Skin of body (tissue), 2 donors: ENCODE data around the gene PDE11A. TPM values are rescaled to one million over a fixed set of nuclear protein-coding genes. Genes with fewer than 3 reads are reported as not detected.

Experiments
- DNase-seq: peaks from one replicate; lab custom pipeline; 2025; lab: John Stamatoyannopoulos, UW
- total RNA-seq: library from RNA; depleted of rRNA; stranded (reverse); fragments of >200 nt; gene quantifications from one replicate; pipeline ENCODE4 v1.2.3, GENCODE V29; 2014

PDE11A gene
- total RNA-seq, 1 donor from 2014 or later: 0.39 TPM

DNA sequence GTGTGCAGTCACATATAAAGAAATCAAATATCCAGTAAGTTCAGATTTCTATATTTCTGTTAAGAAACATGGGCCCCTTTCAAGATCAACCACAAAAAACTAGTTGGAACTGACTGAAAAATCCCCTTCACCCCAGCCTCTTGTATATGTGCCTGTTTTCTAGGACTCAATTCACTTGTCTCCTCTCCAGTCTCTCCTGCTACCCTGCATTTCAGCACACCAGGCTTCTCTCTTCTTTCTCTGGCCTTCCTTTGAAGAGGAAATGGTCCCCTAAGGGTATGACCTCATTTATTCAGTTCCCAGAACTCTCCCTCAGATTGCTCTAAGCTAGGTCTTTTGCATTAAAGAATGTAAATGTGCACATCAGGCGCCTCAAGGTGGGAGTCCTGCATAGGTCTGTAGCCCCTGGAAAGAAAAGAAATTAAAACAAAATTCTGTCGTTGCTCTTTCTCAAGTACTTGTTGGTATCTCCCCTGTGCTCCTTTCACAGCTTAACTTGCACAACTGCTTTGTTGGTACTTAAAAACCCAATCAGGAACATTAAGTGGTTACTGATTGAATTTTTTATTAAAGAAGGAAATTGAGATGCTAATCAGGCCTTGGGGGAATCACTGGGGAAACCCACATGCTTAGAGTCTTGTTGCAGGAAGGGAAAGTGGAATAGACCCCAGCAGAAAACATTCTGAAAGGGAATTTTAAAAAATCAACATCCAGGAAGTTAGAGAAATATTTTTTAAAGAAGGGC lies 401.6 kb downstream of the PDE11A start:
- no peak for DNase-seq

DNA sequence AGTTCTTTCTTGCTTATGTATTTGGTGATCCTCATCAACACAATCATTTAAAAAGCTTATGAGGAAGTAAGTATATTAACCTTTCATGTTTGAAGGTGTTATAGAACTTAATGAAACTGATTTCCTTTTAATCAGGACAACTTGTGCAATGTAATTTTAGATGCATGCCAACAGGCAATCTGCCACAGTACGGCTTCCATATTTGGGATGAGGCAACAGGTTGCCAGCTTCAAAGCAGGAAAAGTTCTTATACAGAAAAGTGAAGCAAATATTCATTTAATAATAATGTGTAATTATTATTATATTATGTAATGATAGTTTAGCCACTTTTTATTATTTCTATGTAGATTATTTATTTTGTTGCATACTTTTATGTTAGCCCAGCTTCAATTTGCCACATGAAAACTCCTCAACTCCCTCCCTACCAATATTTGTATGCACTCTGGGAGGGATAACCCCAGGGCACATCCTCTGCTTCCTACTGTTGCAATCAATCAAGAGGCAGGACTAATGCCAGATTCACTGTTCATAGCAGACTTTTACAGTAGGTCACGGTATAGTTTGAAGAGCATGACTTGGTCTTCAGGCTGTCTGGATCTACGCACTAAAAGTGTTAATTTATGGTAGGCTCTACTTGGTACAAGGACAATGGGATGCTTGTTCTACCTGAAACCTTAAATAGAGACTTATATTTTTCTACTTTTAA lies 402.8 kb downstream of the PDE11A start:
- DNase-seq: peak; percentile 30

DNA sequence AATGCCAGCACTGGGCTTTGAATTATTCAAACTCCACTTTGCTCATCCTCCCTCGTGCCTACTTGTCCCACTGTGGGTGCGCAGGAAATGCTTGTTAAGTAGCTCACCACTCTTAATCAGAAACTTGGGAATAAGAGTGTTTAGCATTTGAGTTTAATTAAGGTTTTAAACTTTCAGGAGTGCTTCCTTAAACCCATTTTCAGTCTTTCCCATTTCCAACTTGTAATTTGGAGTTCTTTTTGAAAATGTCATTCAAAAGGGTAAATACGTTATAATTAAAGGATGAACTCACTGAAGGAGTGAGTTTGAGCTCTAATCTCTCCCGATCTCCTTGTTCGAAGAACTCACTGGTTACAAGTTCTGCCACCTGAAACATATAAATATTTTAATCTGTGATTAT lies 403.4 kb downstream of the PDE11A start:
- no peak for DNase-seq

DNA sequence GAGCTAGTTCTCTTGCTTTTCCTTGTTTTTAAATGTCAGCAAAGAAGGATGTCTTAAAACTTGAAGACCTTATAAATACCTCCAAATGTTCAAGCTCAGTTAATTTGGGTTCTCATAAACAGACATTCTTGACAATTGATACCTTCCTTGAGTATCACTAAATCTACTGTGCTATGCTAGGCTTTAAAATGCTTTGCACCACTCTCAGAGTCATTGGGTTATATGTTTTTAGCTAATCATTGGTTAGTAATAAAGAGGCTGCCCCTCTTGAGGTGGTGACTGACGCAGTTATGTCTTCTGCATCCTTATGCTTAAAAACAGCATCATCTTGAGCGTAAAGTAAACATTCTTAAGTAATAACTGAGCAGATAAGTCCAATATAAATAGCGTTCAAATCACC lies 404.0 kb downstream of the PDE11A start:
- DNase-seq: no peak

DNA sequence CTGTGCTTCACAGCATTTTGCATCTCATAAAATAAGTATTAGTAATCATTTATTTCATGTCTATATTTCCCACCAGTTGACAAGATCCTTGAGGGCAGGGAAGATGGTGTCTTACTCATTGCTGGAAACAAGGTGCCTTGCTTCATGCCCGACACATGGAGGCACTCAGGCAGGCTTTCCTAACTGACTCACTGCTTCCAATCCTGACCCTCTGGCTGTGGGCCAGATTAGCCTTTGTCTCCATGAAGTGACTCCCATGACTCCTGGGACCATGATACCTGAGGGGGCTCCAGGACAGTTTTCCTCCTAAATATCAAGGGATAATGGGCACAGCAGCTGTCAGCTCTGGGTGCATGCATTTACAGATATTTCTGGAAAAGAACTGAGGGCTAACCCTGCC lies 405.0 kb downstream of the PDE11A start:
- no peak for DNase-seq

DNA sequence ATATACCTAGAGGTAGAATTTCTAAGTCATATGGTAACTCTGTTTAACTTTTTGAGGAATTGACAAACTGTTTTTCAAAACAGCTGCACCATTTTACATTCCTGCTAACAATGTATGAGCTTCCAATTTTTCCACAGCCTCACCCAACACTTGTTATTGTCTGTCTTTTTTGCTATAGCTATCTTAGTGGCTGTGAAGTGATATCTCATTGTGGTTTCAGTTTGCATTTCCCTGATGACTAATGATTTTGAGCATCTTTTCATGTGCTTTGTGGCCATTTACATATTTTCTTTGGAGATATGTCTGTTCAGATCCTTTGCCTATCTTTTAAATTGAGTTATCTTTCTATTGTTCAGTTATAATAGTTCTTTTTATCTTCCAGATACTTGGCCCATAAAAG lies 406.2 kb downstream of the PDE11A start:
- DNase-seq: no peak

DNA sequence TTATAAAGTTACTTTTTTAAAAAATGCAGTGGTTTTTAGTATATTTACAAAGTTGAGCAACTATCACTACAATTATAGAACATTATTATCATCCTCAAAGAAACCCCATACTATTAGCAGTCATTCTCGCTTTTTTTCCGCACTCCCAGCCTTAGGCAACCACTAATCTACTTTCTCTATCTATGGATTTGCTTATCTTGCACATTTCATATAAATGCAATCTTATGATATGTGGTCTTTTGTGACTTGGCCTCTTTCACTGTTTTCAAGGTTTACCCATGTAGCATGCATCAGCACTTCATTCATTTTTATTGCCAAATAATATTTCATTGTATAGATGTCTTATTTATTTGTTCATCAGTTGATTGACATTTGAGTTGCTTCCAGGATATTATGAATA lies 406.6 kb downstream of the PDE11A start:
- no peak for DNase-seq

DNA sequence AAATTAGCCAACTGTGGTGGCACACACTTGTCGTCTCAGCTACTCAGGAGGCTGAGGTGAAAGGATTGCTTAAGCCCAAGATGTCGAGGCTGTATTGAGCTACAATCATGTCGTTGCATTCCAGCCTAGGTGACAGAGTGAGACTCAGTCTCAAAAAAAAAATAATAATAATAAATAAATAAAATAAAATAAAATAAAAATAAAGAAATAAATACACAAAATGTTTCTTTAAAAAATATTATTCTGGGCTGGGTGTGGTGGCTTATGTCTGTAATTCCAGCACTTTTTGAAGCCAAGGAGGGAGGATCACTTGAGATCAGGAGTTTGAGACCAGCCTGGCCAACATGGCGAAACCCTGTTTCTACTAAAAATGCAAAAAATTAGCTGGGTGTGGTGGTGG lies 407.2 kb downstream of the PDE11A start:
- no peak for DNase-seq

DNA sequence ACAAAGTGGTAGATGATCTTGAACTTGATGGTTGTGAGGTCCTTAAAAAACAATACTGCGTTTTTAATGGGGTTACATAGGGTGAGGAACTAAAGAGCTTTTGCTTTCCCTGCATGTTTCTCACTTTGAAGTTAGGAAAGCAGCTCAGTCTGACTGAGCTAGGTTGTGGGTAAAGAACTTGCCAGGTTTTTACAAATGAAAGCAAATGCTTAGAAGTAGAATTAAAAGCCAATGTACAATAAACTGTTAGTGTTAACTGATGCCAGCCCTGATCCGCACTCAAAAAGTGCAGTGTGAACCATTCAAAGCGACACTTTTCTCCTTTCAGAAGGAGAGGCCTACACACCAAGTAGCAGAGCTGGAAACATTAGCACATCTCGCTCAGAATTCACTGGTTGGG lies 409.7 kb downstream of the PDE11A start:
- no peak for DNase-seq

DNA sequence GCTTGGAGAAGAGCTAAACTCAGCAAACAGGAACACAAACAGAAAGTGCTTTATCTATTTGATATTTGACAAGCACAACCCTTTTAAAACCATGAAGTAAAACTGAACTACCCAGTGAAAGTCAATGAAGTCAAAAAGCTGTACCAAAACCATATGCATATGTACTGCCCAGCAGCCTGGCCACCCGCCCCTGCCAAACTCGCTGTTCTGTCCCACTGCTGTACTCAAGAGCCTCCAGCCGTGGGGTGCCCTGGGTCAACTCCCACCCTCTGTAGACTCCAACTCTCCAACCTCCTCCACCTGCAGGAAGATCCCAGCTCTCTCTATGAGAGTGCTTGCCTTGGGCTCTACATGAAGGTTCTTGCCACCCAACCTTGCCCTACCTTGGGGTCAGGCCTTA lies 411.8 kb downstream of the PDE11A start:
- no peak for DNase-seq

DNA sequence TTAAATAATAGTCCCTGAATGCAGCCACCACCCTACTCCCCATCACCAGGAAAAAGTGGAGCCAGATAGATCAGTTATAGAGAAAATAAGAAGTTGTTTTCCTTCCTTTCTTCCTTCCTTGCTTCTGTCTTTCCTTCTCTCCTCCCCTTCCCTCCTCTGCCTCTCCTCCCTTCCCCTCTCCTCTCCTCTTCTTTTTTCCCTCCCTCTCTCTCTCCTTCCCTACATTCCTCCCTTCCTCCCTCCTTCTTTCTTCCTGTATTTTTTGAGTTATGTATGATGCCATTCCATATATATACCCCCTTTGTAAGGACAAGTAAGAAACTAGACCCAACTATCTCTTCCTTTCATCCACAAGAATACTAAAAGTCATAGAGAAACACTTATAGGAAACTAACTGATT lies 414.3 kb downstream of the PDE11A start:
- DNase-seq: no peak

DNA sequence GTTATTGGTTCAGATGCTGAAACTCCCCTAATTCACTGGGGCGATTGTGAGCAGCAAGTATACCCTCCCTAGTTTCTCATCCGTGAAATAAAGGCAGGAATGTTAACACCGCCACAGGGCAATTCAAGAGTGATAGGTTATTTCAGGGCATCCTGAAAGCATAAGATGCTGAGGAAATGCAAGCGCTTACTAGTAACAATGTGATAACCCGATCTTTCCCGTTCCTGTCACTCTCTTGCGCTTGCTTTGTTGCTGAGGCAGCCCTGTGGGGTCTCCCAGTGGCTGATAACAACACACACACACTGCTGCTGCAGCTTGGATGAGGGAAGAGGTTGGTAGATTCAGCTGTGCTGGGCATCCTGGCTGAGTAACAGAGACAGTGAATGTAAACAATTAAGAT lies 420.7 kb downstream of the PDE11A start:
- no peak for DNase-seq

DNA sequence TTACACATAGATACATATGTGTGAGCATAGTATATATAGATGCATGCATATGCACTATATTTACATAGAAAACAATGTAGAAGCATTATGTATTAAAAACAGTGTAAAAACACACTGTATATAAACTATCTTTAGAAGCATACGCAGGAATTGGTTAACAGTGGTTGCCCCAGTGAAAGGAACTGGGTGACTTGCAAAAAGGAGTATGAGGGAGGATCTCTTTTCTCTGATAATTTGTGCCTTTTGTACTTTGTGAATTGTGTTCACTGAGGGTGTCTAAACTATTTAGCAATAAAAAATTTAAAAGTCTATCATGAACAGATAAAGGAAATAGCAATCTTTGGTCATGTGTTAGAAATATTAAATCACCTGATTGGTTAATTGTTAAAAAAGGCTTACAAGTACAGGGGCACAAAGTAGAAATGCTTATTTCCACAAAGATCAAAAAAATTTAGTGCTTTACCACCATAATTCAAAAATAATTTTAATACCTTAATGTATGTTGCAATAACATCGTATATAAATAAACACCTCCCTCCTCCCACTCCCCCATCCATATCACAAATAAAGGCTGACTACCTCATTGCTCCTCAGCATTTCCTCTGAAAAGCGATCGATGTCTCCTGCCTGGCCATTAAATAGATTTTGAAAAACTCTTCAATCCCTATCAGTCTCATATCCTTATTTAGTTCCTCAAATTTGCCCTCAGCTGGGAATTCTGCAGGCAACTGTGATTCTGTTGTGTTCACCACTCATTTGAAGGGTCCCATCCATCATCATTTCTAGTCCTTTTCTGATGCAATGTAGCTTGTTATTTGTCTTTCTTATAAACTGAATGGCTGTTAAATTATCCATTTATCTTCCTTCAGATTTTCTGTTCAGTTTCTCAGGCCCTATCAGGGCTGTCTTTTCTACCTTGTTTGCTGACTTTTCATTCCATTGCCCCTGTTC lies 422.7 kb downstream of the PDE11A start:
- DNase-seq: no peak

DNA sequence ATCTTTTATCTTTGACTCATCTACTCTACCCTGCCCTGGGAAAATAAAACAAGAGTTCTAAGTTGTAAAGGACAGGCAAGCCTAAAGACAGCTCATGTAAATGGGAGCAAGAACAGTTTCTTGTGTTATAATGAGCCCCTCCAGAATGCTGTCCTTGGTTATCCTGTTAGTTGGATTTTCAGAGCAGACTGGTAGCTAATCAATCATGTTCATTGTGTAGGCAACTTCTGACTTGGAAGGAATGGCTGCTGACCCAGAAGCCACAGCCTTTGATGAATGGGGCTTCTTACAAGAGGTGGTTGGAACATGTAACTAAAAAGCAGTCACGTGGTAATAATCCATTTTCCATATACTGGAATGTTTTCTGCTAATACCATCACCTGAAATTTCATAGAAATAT lies 425.8 kb downstream of the PDE11A start:
- DNase-seq: no peak

DNA sequence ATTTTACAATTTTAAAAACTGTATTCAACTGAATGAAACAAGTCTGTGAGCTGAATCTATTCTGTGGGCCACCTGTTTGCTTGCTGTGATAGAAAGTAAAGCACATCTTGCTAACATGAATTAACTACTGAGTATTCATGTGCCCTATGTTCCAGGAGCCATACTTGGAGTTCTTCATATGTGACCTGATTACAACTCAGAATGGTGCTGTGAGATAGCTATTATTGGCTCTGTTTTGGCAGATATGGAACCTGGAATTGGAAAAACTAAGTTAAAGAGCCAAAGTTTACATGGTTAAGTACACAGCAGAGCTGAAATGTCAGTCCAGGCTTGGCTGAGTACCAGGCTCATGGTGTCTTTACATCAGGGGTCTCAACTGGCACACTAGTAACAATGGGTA lies 426.3 kb downstream of the PDE11A start:
- no peak for DNase-seq

DNA sequence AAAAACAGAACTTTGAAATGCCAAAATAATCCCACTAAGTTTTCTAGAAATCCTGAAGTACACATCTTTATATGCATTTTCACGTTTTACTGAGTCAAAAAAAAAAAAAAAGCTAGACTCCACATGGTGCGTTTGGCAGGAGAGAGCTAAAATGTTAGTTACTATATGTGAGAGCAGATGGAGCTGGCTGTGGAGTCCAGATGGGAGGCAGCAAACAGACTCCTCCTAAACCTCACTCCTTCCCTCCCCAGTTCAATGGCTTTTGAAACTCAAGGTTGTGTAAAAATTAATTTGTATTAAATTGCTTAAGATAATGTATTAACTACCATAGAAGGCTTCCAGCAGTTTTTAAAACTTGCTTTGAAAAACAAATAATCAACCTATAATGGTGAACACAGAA lies 431.2 kb downstream of the PDE11A start:
- DNase-seq: peak; percentile 61

DNA sequence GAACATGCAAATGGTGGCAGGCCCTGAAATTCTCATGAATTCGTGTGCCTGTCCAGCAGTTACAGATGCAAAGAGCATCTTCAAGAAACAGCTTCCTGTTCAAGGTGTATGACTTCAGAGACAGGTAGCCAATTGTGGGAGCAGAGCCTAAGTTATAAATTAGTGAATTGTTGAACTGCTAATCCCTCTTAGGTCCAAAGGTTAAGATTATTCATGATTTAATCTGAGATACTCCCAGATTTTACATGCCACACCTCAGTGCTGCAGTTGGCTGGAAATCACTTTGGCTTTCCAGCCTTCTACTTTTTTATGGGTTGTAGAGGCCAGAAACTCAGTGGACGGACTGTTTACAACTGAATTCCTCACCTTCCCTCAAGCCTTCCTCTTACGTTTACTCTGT lies 432.2 kb downstream of the PDE11A start:
- no peak for DNase-seq

DNA sequence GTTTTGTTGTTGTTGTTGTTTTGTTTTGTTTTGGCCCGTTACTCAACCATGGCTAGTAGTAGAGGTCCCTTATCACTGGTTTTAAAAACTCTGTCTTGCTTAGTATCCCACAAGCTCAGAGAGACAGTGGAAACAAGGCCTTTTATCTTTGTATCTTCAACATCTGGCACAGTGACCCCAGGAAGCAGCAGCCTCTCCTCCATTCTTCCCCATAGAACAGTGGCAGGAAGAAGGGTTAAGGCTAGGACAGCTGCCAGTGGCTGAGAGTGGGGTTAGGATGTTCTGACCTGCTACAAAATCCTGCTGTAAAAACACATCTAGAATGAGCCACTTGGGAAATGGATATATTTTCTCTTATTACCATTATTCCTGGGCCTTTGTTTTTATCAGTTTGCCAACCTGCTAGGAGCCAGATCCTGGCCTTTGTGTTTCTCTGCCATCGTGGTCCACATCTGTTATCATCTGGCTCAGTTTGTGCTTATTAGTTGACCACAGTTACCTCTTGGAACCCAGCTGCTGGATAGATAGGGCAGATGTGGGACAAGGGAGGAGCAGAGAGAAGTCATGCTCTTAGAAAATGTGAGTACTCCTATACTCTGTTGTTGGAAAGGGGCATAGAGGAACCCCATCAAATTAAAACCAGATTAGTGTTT lies 433.2 kb downstream of the PDE11A start:
- DNase-seq: no peak

DNA sequence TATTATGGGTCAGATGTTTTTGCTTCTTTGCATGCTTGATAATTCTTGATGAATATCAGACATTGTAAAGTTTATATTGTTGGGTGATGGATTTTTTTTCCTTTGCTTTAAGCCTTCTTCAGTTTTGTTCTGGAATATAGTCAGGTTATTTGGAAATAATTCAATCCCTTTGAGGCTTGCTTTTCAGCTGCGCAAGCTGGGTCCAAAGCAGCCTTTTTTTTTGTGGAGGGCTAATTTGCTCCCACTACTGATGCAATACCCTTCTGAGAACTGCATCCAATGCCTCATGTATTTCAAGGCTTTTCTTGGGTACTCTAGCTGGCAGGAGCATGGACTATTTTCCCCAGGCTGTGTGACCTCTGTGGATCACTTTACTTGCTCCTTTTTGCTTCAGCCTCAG lies 434.1 kb downstream of the PDE11A start:
- DNase-seq: no peak

DNA sequence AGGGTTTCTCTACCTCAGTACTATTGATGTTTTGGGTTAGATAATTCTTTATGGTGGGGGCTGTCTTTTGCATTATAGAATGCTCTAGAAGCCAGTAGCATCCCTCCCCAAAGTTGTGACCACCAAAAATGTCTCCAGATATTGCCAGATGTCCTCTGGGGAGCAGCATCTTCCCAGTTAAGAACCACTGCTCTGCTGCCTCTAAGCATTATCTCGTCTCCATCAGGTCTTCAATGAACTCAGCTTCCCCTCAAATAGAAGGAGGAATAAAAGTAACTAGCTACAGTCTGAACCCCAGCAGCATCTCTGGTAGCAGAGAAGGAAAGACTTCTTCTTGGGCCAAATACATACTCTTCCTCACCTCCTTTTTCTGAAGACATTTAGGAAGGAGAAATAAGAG lies 435.9 kb downstream of the PDE11A start:
- DNase-seq: no peak

DNA sequence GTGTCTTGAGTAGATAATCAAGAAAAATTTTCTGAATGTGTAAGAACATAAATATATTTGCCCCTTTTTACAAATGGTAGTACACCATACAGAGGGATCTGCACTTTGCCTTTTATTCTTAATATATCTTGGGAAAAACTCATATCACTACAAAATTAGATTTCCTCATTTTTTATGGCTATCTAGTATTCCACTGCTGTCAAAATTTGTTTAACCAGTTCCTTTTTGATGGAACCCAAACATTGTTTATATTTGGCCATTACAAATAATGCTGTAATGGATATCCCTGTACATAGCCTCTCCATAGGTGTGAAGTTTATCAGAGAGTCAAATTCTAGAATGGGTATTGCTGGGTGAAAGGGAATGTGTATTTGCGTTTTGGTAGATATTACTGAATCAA lies 436.9 kb downstream of the PDE11A start:
- DNase-seq: no peak

DNA sequence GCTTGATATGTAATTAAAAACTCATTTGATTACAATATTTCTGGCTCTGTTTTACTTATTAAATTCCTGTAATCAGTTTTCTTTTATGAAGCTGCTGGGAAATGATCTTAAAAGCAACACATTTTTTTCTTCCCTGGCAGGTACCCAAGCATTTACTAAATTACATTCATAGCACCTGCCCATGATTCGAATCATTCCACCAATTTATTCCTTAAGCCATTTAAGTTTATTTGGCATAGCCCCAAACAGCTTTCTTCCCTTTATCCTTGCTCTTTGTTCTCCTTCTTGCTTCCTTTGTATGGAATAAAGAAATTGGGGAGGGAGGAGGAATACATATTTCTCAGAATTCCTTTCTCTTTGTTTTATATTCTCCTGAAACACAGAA lies 438.7 kb downstream of the PDE11A start:
- no peak for DNase-seq
